Esophagus mucosa (tissue), 1 donor: ENCODE results near the gene GLE1. TPM values are rescaled to one million over a fixed set of nuclear protein-coding genes. Genes with fewer than 3 reads are reported as not detected.
"Not testable (repeated sequence)": the region's sequence is repeated elsewhere in the genome, so short reads cannot be mapped to it uniquely, and the experiment has no call there.

Experiments used
- ATAC-seq: fragments of 200-7000 bp; cut with Tn5 transposase; one replicate; pipeline ENCODE4 v1.9.1; 2020
- total RNA-seq: library from RNA; stranded (reverse); gene quantifications from one replicate; pipeline ENCODE4 v1.2.4, GENCODE V29; 2023
- donor health status: DM: yes; HTN: yes; CAD: no.

The GLE1 gene
- total RNA-seq, 1 donor from 2014 or later: 22.5 TPM

- peak; percentile 52 for ATAC-seq
These were observed 48.4 kb downstream of the GLE1 start for GRCh38 chr9:128552744-128553440.

DNA sequence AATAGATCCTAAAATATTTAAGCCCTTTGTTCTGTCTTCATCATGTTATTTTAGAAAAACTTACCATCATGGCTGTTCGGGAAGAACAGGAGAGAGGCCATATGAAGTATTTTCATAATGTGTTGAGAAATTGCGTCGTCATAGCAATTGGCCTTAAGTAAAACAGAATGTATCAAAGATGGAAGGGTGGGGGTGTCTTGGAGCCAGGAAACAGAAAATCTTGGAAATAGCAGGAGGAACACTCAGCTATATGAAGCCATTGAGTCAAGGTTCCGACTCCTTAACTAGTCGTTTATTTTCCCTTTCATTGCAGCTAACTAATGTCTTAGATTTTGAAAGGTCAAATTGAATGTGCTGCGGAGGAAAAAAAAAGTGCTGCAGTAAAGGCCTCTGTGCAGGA, 49.2 kb downstream of the GLE1 start:
- no peak for ATAC-seq

DNA sequence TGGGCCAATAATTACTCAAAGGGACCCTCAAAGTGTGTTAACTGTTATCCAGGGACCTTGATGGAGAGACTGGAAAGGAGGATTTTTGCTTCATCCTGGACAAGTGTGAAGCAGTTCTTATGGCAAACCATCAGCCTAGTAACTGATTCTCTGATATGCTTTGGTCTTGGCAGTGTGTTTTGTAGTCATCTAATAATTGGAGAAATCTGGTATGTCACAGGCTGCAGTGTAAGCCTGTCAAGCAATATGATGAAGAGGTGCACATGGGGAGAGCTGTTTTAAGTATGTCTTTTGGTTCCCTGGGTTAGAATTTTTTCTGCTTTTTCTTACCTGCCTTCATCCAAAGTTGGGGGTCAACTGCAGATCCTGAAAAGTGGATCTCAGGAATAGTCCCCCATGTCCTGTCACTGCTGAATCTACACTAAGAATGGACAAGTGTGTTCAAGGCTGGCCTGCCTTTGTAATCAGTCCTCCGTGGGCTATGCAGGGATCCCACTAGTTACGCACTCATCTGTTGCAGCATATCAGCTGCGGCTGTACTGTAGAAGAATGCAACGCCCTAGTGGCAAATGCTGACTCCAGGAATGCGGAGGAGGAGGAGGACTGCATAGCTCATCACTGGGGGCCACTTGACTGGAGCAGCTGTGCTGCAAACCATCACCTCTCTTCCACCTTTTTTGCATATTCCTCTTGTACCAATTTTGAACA, 49.8 kb downstream of the GLE1 start:
- ATAC-seq: peak; percentile 15

GRCh38 chr9:128555180-128555721, 50.7 kb downstream of the GLE1 start:
- no peak for ATAC-seq

- no peak for ATAC-seq
These were observed 51.8 kb downstream of the GLE1 start for GRCh38 chr9:128556276-128556675.

DNA sequence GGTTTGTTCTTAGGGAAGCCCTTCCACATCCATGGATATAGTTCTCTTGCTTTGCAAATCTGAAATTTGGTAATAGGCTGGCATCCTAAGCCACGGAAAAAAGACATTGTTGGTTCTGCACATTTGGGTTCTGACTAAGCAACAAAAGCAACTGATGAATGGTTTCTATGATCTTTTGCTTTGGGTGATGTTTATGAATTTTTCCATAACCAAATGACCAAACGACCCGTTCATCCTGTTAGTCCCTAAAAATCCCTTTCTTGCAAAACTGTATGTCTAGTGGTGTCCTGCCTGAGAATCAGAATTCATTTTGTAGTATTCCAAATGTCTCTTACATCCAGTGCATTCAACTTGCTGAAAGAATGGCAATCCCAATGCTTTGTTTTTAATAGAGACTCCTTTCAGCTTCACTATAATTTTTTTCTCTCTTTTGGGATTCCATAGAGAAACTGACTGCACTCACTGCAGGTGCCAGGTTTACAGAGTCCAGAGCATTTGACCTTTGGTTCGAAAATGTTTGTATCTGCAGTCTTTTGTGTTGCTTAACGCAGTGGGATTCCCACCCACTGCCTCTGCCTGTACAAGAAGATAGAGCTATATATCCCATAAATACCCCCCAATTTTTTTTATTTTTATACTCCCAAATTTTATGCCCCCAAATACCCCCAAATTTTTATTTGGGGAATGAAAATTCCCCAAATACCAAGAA, 52.6 kb downstream of the GLE1 start:
- ATAC-seq: no peak

DNA sequence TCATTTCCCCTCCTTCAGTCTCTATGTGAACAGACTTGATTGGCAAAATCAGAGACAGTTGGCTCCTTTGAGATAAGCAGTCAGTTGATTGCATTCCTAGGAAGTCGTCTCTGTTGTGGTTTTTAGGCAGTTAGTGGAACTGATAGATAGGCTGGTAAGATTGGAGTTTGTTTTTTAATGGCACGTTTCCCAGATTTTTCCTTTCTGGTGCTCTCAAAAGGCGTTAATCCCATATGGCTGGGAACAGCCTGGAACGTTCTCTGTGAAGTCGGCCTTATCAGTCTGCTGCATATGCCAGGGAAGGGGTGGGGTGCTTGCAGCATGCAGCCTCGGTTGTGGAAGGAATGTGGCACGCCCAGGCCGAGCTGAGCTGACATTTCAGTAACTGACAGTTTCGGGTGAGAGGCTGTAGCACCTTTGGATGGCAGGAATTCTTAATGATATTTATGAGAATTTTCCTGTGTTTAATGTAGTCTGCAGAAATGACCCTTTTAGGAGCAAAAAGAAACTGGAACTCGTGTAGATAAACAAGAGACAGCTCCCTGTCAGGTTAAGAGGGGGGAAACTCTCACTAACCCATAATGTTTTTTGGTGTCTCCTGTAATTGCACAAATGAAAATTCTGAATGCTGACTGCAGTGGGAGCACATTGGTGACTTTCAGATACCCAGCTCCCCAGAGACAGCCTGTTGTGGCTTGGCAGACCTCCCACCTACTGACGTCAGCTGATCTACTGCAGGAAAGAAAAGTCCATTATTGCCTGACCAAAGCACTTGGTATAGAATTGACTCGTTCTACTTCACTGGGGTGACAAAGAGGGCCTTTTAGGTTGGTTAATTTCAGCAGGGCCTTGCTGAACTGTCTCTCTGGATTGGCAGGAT, 54.2 kb downstream of the GLE1 start:
- peak; percentile 85 for ATAC-seq

DNA sequence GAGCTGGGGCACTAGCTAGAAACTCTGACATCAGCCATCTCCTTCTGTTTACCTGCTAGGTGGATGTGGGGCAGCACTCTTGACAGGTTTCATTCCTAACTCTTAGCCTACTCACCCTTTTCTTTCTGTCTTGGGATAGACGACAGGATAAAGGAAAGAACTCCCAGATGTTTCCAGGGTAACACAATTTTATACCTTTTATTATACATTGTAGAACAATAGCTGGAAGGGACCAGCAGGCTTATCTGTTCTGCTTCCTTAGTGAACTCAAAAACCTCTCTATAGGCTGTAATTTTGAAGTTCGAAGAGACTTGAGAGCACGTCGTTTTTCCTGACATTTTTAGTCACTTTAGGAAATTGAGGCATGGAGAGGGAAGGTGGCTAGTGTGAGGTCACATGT, 61.1 kb downstream of the GLE1 start:
- no peak for ATAC-seq

DNA sequence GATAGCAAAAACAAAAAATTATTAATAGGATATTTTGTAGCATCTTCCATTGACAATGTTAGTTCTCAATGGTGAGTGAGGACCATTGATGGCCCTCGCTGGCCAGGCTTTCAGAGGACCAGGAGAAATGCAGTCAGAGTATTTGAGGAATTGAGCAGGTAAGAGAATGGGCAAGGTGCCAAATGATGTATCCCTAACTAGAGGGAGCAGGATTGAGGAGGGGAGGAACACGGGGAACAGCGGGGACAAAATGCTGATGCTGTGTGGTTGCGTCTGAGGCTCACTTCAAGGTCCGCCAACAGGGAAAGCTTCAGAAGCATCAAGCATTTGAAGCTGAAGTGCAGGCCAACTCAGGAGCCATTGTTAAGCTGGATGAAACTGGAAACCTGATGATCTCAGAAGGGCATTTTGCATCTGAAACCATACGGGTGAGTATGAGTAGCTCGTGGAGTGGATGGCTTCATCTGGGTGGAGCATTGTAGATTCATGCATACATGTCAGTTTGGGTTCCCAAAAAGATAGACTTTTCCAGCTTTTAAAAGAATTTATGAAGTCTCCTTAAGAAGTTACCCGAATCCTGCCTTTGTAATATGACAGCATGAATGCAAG, 64.1 kb downstream of the GLE1 start:
- no peak for ATAC-seq

- ATAC-seq: peak; percentile 78
These were observed 71.0 kb downstream of the GLE1 start for GRCh38 chr9:128575469-128575868.

DNA sequence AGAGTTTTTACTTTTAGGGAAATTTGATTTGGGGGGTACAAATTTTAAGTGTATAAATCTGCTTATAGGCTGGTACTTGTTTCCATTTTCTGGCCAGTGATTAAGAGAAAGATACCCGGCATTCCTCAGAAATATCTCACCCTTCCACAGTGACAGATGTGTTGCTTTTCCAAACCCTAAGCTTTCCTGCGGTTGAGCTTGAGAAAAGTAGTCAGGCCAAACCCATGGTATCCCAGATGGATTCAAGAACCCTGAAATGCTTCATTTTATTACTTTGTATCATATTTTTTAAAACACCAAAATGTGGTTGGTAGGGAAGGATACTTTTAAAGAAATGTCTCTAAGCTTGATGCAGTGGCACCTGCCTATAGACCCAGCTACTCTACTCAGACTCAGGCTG, 71.4 kb downstream of the GLE1 start:
- no peak for ATAC-seq

DNA sequence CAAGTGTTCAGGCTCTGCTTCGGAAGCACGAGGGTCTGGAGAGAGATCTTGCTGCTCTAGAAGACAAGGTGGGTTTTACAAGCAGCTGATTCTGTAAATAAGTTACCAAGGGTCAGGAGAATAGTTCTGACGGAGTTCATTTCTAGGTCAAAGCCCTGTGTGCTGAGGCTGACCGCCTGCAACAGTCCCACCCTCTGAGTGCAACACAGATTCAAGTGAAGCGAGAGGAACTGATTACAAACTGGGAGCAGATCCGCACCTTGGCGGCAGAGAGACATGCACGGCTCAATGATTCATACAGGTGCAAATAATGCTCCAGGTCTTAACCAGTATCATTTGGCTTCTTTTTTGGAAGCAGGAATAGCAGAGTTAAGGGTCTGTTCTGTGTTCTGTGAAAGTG, 72.7 kb downstream of the GLE1 start:
- no peak for ATAC-seq

- ATAC-seq: no peak
These were observed 74.7 kb downstream of the GLE1 start for GRCh38 chr9:128579194-128579593.

- ATAC-seq: no peak
These were observed 76.2 kb downstream of the GLE1 start for GRCh38 chr9:128580731-128581130.

GRCh38 chr9:128585155-128585554, 80.6 kb downstream of the GLE1 start:
- not testable (repeated sequence) for ATAC-seq

- not testable (repeated sequence) for ATAC-seq
These were observed 82.4 kb downstream of the GLE1 start for GRCh38 chr9:128586934-128587333.

DNA sequence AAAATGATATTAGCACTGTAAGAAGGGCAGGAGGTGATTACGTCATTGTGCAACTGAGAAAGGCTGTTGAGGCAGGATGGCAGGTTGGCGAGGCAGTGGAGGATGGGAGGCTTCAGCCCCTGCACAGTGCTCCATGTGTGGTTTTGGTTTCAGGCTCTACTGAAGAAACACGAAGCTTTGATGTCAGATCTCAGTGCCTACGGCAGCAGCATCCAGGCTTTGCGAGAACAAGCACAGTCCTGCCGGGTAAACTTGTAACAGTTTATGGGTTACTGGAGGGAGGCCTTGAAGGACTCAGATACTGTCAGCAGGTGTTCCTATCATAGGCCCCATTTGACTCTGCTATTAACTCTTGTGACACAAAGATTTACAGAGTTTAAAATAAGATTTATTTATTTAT, 82.9 kb downstream of the GLE1 start:
- ATAC-seq: no peak

- ATAC-seq: no peak
These were observed 84.2 kb downstream of the GLE1 start for GRCh38 chr9:128588581-128589233.
